Measurements from ENCODE around the gene CNR2.

Gene CNR2

GRCh38 chr1:23953020-23953419, 39.9 kb upstream of the CNR2 start:
- TF ChIP-seq, protein P1, sequence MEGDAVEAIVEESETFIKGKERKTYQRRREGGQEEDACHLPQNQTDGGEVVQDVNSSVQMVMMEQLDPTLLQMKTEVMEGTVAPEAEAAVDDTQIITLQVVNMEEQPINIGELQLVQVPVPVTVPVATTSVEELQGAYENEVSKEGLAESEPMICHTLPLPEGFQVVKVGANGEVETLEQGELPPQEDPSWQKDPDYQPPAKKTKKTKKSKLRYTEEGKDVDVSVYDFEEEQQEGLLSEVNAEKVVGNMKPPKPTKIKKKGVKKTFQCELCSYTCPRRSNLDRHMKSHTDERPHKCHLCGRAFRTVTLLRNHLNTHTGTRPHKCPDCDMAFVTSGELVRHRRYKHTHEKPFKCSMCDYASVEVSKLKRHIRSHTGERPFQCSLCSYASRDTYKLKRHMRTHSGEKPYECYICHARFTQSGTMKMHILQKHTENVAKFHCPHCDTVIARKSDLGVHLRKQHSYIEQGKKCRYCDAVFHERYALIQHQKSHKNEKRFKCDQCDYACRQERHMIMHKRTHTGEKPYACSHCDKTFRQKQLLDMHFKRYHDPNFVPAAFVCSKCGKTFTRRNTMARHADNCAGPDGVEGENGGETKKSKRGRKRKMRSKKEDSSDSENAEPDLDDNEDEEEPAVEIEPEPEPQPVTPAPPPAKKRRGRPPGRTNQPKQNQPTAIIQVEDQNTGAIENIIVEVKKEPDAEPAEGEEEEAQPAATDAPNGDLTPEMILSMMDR (IDR thresholded peaks at IDR 0.05; ENCODE audit: insufficient read depth, low read depth, low read length, missing control alignments) = no peak
- DNase-seq (ENCODE audit: low read depth) = peak; percentile 52
- no peak overlapping the region for H3K4me3 ChIP-seq (ENCODE audit: low read length)

DNA sequence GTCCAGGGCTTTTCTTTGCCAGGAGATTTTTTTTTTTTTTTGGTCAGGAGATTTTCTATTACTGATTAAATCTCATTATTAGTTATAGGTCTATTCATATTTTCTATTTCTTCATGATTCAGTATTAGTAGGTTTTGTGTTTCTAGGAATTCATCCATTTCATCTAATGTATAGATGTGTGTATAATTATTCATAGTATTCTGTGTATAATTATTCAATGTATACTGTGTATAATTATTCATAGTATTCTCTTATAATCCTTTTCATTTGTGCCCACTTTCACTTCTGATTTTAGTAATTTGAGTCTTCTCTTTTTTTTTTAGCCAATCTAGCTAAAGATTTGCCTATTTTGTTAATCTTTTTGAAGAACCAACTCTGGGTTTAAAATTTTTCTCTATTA, 34.2 kb upstream of the CNR2 start:
- TF ChIP-seq, protein P1 (IDR thresholded peaks at IDR 0.05; ENCODE audit: insufficient read depth, low read depth, low read length, missing control alignments) = no peak
- no peak overlapping the region for H3K4me3 ChIP-seq (ENCODE audit: low read length)
- DNase-seq (ENCODE audit: low read depth) = no peak

- TF ChIP-seq, protein P1 (IDR thresholded peaks at IDR 0.05; ENCODE audit: insufficient read depth, low read depth, low read length, missing control alignments) = no peak
- no peak overlapping the region for H3K4me3 ChIP-seq (ENCODE audit: low read length)
- DNase-seq (ENCODE audit: low read depth) = no peak
These were observed 23.5 kb upstream of the CNR2 start for GRCh38 chr1:23936481-23937176.

DNA sequence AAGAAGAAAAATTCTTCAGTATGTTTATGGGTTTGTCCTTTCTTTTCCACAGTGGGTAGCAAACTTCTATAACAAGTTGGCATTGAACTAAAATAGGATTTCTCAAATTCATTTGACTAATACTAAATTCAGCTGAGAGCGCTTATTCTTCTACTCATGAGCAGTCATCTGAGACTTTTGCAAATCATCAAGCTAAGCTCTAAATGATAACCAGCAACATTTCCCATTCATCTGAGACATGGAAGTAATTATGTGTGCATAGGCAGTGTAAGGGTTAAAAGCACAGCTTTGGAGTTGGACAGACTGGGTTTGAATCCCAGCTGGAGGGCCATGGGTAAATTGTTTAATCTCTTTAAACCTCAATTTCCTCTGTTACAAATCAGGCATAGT, 18.3 kb upstream of the CNR2 start:
- TF ChIP-seq, protein P1 (IDR thresholded peaks at IDR 0.05; ENCODE audit: insufficient read depth, low read depth, low read length, missing control alignments) = no peak
- no peak overlapping the region for H3K4me3 ChIP-seq (ENCODE audit: low read length)
- no peak for DNase-seq (ENCODE audit: low read depth)

- no peak overlapping the region for H3K4me3 ChIP-seq (ENCODE audit: low read length)
- TF ChIP-seq, protein P1 (IDR thresholded peaks at IDR 0.05; ENCODE audit: insufficient read depth, low read depth, low read length, missing control alignments) = no peak
- peak; percentile 82 for DNase-seq (ENCODE audit: low read depth)
These were observed 17.8 kb upstream of the CNR2 start for GRCh38 chr1:23930861-23931490.

GRCh38 chr1:23930270-23930669, 17.1 kb upstream of the CNR2 start:
- TF ChIP-seq, protein P1 (IDR thresholded peaks at IDR 0.05; ENCODE audit: insufficient read depth, low read depth, low read length, missing control alignments) = no peak
- no peak for DNase-seq (ENCODE audit: low read depth)
- no peak overlapping the region for H3K4me3 ChIP-seq (ENCODE audit: low read length)

DNA sequence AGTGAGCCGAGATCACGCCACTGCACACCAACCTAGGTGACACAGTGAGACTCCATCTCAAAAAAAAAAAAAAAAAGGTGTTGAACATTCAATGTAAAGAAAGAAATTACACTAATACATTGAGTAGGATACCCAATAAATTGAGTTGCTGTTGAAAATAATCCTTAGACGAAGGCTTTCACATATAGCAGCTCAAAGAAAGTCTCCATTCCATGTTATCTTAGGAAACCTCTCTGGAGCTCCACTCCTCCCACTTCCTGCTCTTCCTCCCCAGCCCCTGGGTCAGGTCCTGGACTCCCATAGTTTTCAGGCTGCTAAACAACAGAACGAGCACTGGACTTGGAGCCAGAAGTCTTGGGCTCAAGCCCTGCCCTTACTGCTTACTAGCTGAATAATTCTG, 15.6 kb upstream of the CNR2 start:
- TF ChIP-seq, protein P1 (IDR thresholded peaks at IDR 0.05; ENCODE audit: insufficient read depth, low read depth, low read length, missing control alignments) = no peak
- DNase-seq (ENCODE audit: low read depth) = no peak
- no peak overlapping the region for H3K4me3 ChIP-seq (ENCODE audit: low read length)
